Dedifferentiated amniotic fluid mesenchymal stem cell (primary cell): ENCODE data around the gene CLPSL2.

Experiments used
- DNase-seq: peaks from one replicate; pipeline ENCODE4 v3.0.0-alpha.2; 2016; ENCODE audit errors: extremely low spot score

The CLPSL2 gene

GRCh38 chr6:35787266-35788218 is 11.1 kb downstream of the CLPSL2 start:
- no peak for DNase-seq

- DNase-seq: no peak
Measured at GRCh38 chr6:35788423-35788982, 12.1 kb downstream of the CLPSL2 start.

GRCh38 chr6:35790683-35791082 is 14.3 kb downstream of the CLPSL2 start:
- DNase-seq: no peak

GRCh38 chr6:35794536-35795452 is 18.4 kb downstream of the CLPSL2 start:
- no peak for DNase-seq

GRCh38 chr6:35795453-35796071 is 19.2 kb downstream of the CLPSL2 start:
- DNase-seq: no peak

- no peak for DNase-seq
Measured at GRCh38 chr6:35796236-35796635, 19.8 kb downstream of the CLPSL2 start.

- no peak for DNase-seq
Measured at GRCh38 chr6:35797837-35798526, 21.6 kb downstream of the CLPSL2 start.

GRCh38 chr6:35798706-35799105 is 22.3 kb downstream of the CLPSL2 start:
- DNase-seq: no peak

GRCh38 chr6:35801148-35801547 is 24.8 kb downstream of the CLPSL2 start:
- DNase-seq: no peak

- no peak for DNase-seq
Measured at GRCh38 chr6:35804996-35805736, 28.8 kb downstream of the CLPSL2 start, which contains the start of gene LHFPL5. Gene LHFPL5, plus strand, starts transcription at chr6:35805352. Its CDS starts 319 bp downstream, at chr6:35805671.

GRCh38 chr6:35808688-35809087 is 32.3 kb downstream of the CLPSL2 start:
- no peak for DNase-seq

- no peak for DNase-seq
Measured at GRCh38 chr6:35809809-35810208, 33.4 kb downstream of the CLPSL2 start.

- no peak for DNase-seq
Measured at GRCh38 chr6:35810971-35811698, 34.7 kb downstream of the CLPSL2 start.

GRCh38 chr6:35811699-35811995 is 35.2 kb downstream of the CLPSL2 start:
- DNase-seq: no peak

- DNase-seq: no peak
Measured at GRCh38 chr6:35817515-35817914, 41.1 kb downstream of the CLPSL2 start.

GRCh38 chr6:35823601-35824000 is 47.2 kb downstream of the CLPSL2 start:
- DNase-seq: no peak

- no peak for DNase-seq
Measured at GRCh38 chr6:35824552-35825192, 48.3 kb downstream of the CLPSL2 start.
